Right lobe of liver (tissue), 6 donors: ENCODE data around the gene HLA-DRB5. TPM values are rescaled to one million over a fixed set of nuclear protein-coding genes. Genes with fewer than 3 reads are reported as not detected.
A peak's percentile ranks its signal among the peaks of the same experiment; 100 is the strongest.
"Not testable (repeated sequence)": the region's sequence is repeated elsewhere in the genome, so short reads cannot be mapped to it uniquely, and the experiment has no call there.

Source experiments
- ATAC-seq, 4 donors: fragments of 200-7000 bp; cut with Tn5 transposase; one replicate each; pipeline ENCODE4 v1.9.1; 2020; ENCODE audit warnings: mild to moderate bottlenecking in 4 of 4, moderate library complexity in 4 of 4
- DNase-seq, 3 donors: peaks; one replicate each; pipeline ENCODE4 v3.0.0-alpha.2; 2020
- H3K27ac ChIP-seq, 3 donors: fragments of 200-600 bp; one replicate each; pipeline ENCODE4 v1.8.0; 2022
- H3K27me3 ChIP-seq, 2 donors: fragments of 200-600 bp; one replicate each; pipeline ENCODE4 v1.8.0; 2022
- H3K36me3 ChIP-seq, 4 donors: fragments of 200-600 bp; sonication (generic) in 1 of 4; one replicate each; pipeline versions ENCODE4 v1.5.1 to v1.8.0; 2017 to 2022; ENCODE audit warnings: control low read depth in 1 of 4
- H3K4me1 ChIP-seq, 4 donors: fragments of 200-600 bp; sonication (generic) in 1 of 4; one replicate each; pipeline versions ENCODE4 v1.5.1 to v1.8.0; 2017 to 2022; ENCODE audit warnings: control low read depth in 1 of 4
- H3K4me3 ChIP-seq, 3 donors: fragments of 200-600 bp; one replicate each; pipeline ENCODE4 v1.8.0; 2022
- H3K9me3 ChIP-seq, 4 donors: fragments of 200-600 bp; sonication (generic) in 1 of 4; one replicate each; pipeline versions ENCODE4 v1.5.1 to v1.8.0; 2017 to 2022; ENCODE audit warnings: control low read depth in 1 of 4
- CTCF ChIP-seq, 4 donors: fragments of 200-600 bp in 3 of 4; fragments of 450-650 bp in 1 of 4; IDR thresholded peaks; one replicate each; pipeline versions ENCODE4 v1.5.1 to v1.8.0; 2016 to 2022; ENCODE audit warnings: antibody characterized with exemption in 4 of 4, mild to moderate bottlenecking in 2 of 4
- POLR2A ChIP-seq: fragments of 450-650 bp; IDR thresholded peaks from one replicate; pipeline ENCODE4 v1.6.1; 2017; ENCODE audit warnings: antibody characterized with exemption, mild to moderate bottlenecking
- WGBS: methylation state at CpG from one replicate; pipeline ENCODE4 v1.1.6; 2018; ENCODE audit warnings: low coverage, low lambda C conversion rate; ENCODE audit not compliant: insufficient coverage; ENCODE audit errors: missing lambda C conversion rate; 5-methylcytosine and 5-hydroxymethylcytosine counted together
- intact Hi-C, 2 donors: fragments of 100-400 bp; cut with DNase I; formaldehyde crosslinking; loops; one replicate each; pipeline versions ENCODE4 v1.11.2 to v1.14.1; 2022
- small RNA-seq, 2 experiments: library from RNA; depleted of rRNA; stranded (forward); fragments of <200 nt; gene quantifications; one replicate each; pipeline ENCODE3, GENCODE V24; 2016
- total RNA-seq, 6 experiments: library from RNA; depleted of rRNA in 2 of 6; stranded (reverse); fragments of >200 nt in 2 of 6; fragmentation: NEBNext Ultra II Directional in 3 of 6; extraction: Animal tissue kit (Norgen Biotek cat#: 25700) in 3 of 6; gene quantifications; one replicate each; pipeline versions ENCODE4 v1.1.0 to v1.2.4, GENCODE V29; 2016 to 2023
- donor health status: DM: no; HTN: yes; CAD: no.
- donor health status: DM: no; HTN: no; CAD: no.
- donor health status: DM: no; HTN: no; CAD: no.
- donor health status: DM: no; HTN: yes; CAD: no.
- donor health status: DM: no; HTN: yes; CAD: no.

The HLA-DRB5 gene
- total RNA-seq, 6 experiments from 2014 or later, result 0.86 to 42.5 (median 5.0) TPM

GRCh38 chr6:32475392-32476206 is 54.5 kb downstream of the HLA-DRB5 start:
- Histone ChIP-seq H3K27ac (no peak overlapping the region), H3K27me3 (no peaks in the 10 kb centered on the region), H3K4me1 (no peaks in the 10 kb centered on the region), H3K36me3 (no peaks in the 10 kb centered on the region), H3K9me3 (no peaks in the 10 kb centered on the region), H3K4me3 (no peak overlapping the region)
- TF ChIP-seq POLR2A (no peak), CTCF (IDR thresholded peaks at IDR 0.05) (no peak)
- ATAC-seq (no peak), DNase-seq (no peak)
- 64% methylated on average over 13 of the region's 13 CpGs for WGBS
- intact Hi-C loops, result no loop called here

GRCh38 chr6:32473376-32474348 is 56.4 kb downstream of the HLA-DRB5 start:
- H3K27me3 ChIP-seq, DNase-seq, H3K4me1 ChIP-seq, H3K9me3 ChIP-seq, H3K27ac ChIP-seq, H3K36me3 ChIP-seq, H3K4me3 ChIP-seq, intact Hi-C loops: not testable (repeated sequence)
- peak; percentile 88 to 96 (median 92) for ATAC-seq
- 32% methylated on average over 10 of the region's 10 CpGs for WGBS

GRCh38 chr6:32472781-32473375 is 57.2 kb downstream of the HLA-DRB5 start:
- Histone ChIP-seq H3K27ac (no peak overlapping the region), H3K4me3 (no peak overlapping the region), H3K36me3 (no peaks in the 10 kb centered on the region), H3K9me3 (no peaks in the 10 kb centered on the region), H3K27me3 (no peaks in the 10 kb centered on the region), H3K4me1 (no peaks in the 10 kb centered on the region)
- intact Hi-C loops, result no loop called here
- 56% methylated on average over 5 of the region's 5 CpGs for WGBS
- ATAC-seq (peak in 3 of 4 donors; percentile 21 to 54 (median 47)), DNase-seq (no peak)
- TF ChIP-seq POLR2A (no peak), CTCF (IDR thresholded peaks at IDR 0.05) (no peak)

GRCh38 chr6:32467743-32468503 is 62.2 kb downstream of the HLA-DRB5 start:
- H3K4me3 ChIP-seq, H3K4me1 ChIP-seq, DNase-seq, H3K9me3 ChIP-seq, ATAC-seq, H3K27me3 ChIP-seq, H3K36me3 ChIP-seq, intact Hi-C loops, H3K27ac ChIP-seq: not testable (repeated sequence)
- 25% methylated on average over 2 of the region's 5 CpGs for WGBS

Small RNA genes lying within 50 kb of the gene (small RNA-seq; reads per million reads assigned to genes)
- gene RNU1-61P, result 0 reads per million in 2 experiments

Other genes with a start within 250 kb of the HLA-DRB5 start
- gene TSBP1, start 158.4 kb downstream of the HLA-DRB5 start, total RNA-seq, result not detected
- not detected for gene BTNL2, start 123.1 kb downstream of the HLA-DRB5 start, total RNA-seq
- gene HLA-DRA, start 90.4 kb downstream of the HLA-DRB5 start, total RNA-seq, result 100 to 1,000 TPM in 1 of 6 experiments, 10 to 100 TPM in 5; 21.2 to 235 (median 66.8) TPM
- gene HLA-DRB1, start 59.6 kb upstream of the HLA-DRB5 start, total RNA-seq, result 10 to 100 TPM in 5 of 6 experiments, 1 to 10 TPM in 1; 8.3 to 52.8 (median 23.6) TPM
- 10 to 100 TPM in 3 of 6 experiments, under 1 TPM in 3; 0.31 to 15.9 (median 5.4) TPM for gene HLA-DQA1, start 107.1 kb upstream of the HLA-DRB5 start, total RNA-seq
- 10 to 100 TPM in 2 of 6 experiments, 1 to 10 TPM in 1, under 1 TPM in 2, not detected in 1; 0.33 to 14.7 (median 1.7) TPM for gene HLA-DQB1, start 136.4 kb upstream of the HLA-DRB5 start, total RNA-seq
- gene HLA-DQA2, start 211.1 kb upstream of the HLA-DRB5 start, total RNA-seq, result 1 to 10 TPM in 1 of 6 experiments, under 1 TPM in 4, not detected in 1; 0.25 to 7.7 (median 0.72) TPM
- gene HLA-DQB2, start 233.2 kb upstream of the HLA-DRB5 start, total RNA-seq, result 1 to 10 TPM in 1 of 6 experiments, under 1 TPM in 2, not detected in 3; 0.24 to 5.1 (median 0.46) TPM